ENCODE data around the gene ADAM30. TPM values are rescaled to one million over a fixed set of nuclear protein-coding genes. Genes with fewer than 3 reads are reported as not detected.
"Not testable (repeated sequence)": the region's sequence is repeated elsewhere in the genome, so short reads cannot be mapped to it uniquely, and the experiment has no call there.

ADAM30 gene
- total RNA-seq, 2 experiments from 2014 or later: not detected

DNA sequence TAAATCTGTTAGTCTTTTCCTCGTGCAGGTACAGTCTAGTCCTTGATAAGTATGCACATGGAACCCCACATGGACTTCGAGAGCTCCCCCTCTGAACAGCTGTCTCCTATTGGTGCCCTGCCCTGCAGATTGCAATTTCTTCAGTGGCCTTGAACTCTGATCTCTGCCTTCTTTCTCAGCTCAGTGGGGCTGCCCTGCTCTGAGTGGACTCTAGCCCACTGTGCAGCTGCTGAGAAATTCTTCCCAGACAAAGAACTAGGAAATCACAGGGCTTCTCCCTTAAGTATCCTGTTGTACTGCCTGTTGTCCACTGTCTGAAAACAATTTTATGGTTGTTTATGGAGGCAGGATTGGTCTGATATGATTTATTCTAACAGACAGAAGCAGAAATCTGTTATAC lies 38.2 kb downstream of the ADAM30 start:
- no peak for DNase-seq
- no peaks in the 10 kb centered on the region for H3K9me3 Mint-ChIP-seq
- ChIA-PET POLR2A (interaction anchor here (0.6 kb wide), 1 partner anchor 59 kb away, joined by 3 read pairs; no protein-coding TSS in a partner anchor), CTCF (interaction anchor here (1.4 to 1.5 kb wide), 2 partner anchors 28 to 49 kb away, joined by 5 read pairs; no protein-coding TSS in a partner anchor)
- no peaks in the 10 kb centered on the region for H3K36me3 Mint-ChIP-seq (ENCODE audit: low read depth)
- H3K27ac Mint-ChIP-seq: no peak overlapping the region
- no peak overlapping the region for H3K4me3 Mint-ChIP-seq
- H3K4me1 Mint-ChIP-seq (ENCODE audit: low read depth): peaks cover 12% of the 10 kb centered on the region
- TF ChIP-seq, protein P1, sequence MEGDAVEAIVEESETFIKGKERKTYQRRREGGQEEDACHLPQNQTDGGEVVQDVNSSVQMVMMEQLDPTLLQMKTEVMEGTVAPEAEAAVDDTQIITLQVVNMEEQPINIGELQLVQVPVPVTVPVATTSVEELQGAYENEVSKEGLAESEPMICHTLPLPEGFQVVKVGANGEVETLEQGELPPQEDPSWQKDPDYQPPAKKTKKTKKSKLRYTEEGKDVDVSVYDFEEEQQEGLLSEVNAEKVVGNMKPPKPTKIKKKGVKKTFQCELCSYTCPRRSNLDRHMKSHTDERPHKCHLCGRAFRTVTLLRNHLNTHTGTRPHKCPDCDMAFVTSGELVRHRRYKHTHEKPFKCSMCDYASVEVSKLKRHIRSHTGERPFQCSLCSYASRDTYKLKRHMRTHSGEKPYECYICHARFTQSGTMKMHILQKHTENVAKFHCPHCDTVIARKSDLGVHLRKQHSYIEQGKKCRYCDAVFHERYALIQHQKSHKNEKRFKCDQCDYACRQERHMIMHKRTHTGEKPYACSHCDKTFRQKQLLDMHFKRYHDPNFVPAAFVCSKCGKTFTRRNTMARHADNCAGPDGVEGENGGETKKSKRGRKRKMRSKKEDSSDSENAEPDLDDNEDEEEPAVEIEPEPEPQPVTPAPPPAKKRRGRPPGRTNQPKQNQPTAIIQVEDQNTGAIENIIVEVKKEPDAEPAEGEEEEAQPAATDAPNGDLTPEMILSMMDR (IDR thresholded peaks at IDR 0.05): no peak
- H3K27me3 Mint-ChIP-seq: peaks cover 3% of the 10 kb centered on the region
- ATAC-seq: no peak
- intact Hi-C loops (cut with micrococcal nuclease): no loop called here

DNA sequence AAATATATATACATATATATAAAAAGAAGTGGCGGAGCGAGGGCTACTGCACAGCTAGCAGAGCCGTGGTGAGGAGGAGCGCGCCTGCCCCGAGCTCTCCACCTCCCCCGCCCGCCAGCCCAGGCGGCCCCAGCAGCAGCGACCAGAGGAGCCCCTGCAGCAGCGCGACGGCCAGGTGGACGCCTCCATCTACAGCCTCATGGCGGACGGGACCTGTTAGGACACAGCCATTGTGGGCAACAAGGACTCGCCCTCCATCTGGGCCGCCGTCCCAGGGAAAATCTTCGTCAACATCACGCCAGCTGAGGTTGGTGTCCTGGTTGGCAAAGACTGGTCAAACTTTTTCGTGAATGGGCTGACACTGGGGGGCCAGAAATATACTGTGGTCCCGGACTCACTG lies 43.2 kb downstream of the ADAM30 start:
- TF ChIP-seq, protein P1 (IDR thresholded peaks at IDR 0.05): no peak
- Mint-ChIP-seq H3K9me3 (no peaks in the 10 kb centered on the region), H3K4me3 (no peak overlapping the region), H3K27ac (no peak overlapping the region), H3K36me3 (ENCODE audit: low read depth) (no peaks in the 10 kb centered on the region), H3K4me1 (ENCODE audit: low read depth) (no peaks in the 10 kb centered on the region), H3K27me3 (no peaks in the 10 kb centered on the region)
- ChIA-PET POLR2A (interaction anchor here (0.6 kb wide), 1 partner anchor 62 kb away, joined by 3 read pairs; no protein-coding TSS in a partner anchor), CTCF (no interaction called here)
- intact Hi-C loops (cut with micrococcal nuclease): no loop called here
- ATAC-seq (no peak), DNase-seq (no peak)

DNA sequence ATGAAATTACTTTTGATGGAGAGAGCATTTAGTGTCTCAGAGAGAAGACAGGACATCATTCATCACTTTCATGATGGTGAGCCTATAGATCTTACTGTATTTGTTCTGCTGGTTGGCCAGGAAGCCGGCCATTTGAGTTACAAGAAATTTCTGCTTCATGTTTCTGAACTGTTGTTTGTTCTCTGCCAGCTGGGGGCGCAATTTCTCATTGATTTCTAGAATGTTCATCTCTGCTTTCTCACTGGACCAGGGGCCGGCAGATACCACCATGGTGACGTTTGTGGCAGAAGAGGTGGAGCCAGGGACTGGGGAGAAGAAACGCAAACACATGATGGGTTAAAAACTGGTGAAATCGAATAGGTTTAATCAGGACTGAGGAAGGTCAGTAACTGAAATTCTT lies 52.1 kb downstream of the ADAM30 start:
- TF ChIP-seq, protein P1 (IDR thresholded peaks at IDR 0.05): peak; percentile 38
- H3K36me3 Mint-ChIP-seq (ENCODE audit: low read depth); intact Hi-C loops (cut with micrococcal nuclease); H3K4me1 Mint-ChIP-seq (ENCODE audit: low read depth); H3K4me3 Mint-ChIP-seq; POLR2A ChIA-PET; ATAC-seq; H3K27me3 Mint-ChIP-seq; H3K27ac Mint-ChIP-seq; H3K9me3 Mint-ChIP-seq: not testable (repeated sequence)
- CTCF ChIA-PET: interaction anchor here (0.7 to 2.8 kb wide), 4 partner anchors 15 to 104 kb away, joined by 3 to 9 read pairs (median 3); no protein-coding TSS in a partner anchor
- peak; percentile 17 for DNase-seq

Other genes starting within 250 kb of the ADAM30 start
- under 1 TPM; 0.20 to 0.38 TPM for gene ZNF697, start 248.2 kb downstream of the ADAM30 start, total RNA-seq
- gene PHGDH, start 184.6 kb downstream of the ADAM30 start, total RNA-seq: 100 to 1,000 TPM; 307 to 322 TPM
- gene HMGCS2, start 127.6 kb downstream of the ADAM30 start, total RNA-seq: not detected
- gene REG4, start 85.1 kb downstream of the ADAM30 start, total RNA-seq: 1 to 10 TPM; 9.7 to 9.9 TPM
- 10 to 100 TPM; 37.6 to 41.3 TPM for gene NOTCH2, start 173.1 kb upstream of the ADAM30 start, total RNA-seq